K562 (cell line): Measurements from ENCODE around the gene UBN1. TPM values are rescaled to one million over a fixed set of nuclear protein-coding genes. Genes with fewer than 3 reads are reported as not detected.
A peak's percentile ranks its signal among the peaks of the same experiment; 100 is the strongest.

ENCODE experiments used
- CBFA2T3 ChIP-seq: fragments of 450-650 bp; IDR thresholded peaks from 2 replicates; pipeline ENCODE4 v1.6.1; 2017
- CC2D1A ChIP-seq: fragments of 450-650 bp; IDR thresholded peaks from 2 replicates; pipeline ENCODE4 v1.6.1; 2017; ENCODE audit warnings: mild to moderate bottlenecking
- CCNT2 ChIP-seq: IDR thresholded peaks from 2 replicates; pipeline ENCODE4 v1.6.1; 2011; ENCODE audit warnings: borderline replicate concordance, low read depth, mild to moderate bottlenecking, moderate library complexity, mixed read lengths, low read length; ENCODE audit not compliant: insufficient read length; ENCODE audit errors: extremely low read depth
- HDAC1 ChIP-seq, 2 experiments: fragments of 450-650 bp; IDR thresholded peaks; 2 replicates each; pipeline ENCODE4 v1.6.1; 2016 to 2017; ENCODE audit warnings: inconsistent platforms in 1 of 2, mild to moderate bottlenecking in 1 of 2, moderate library complexity in 1 of 2
- HDAC6 ChIP-seq: IDR thresholded peaks from 2 replicates; pipeline ENCODE4 v1.6.1; 2012; ENCODE audit warnings: low read depth, mild to moderate bottlenecking, control low read depth, inconsistent platforms, low read length, moderate library complexity
- HOXB6 ChIP-seq: fragments of 250-450 bp; sonication (Bioruptor Pico); IDR thresholded peaks from 2 replicates; pipeline ENCODE4 v1.5.1; 2022; ENCODE audit warnings: mild to moderate bottlenecking, borderline replicate concordance
- KLF13 ChIP-seq: fragments of 450-650 bp; IDR thresholded peaks from 2 replicates; pipeline ENCODE4 v1.6.1; 2016; ENCODE audit warnings: missing genetic modification characterization, low read depth, mild to moderate bottlenecking, missing compliant biosample characterization, moderate library complexity, borderline replicate concordance
- MCM3 ChIP-seq: fragments of 450-650 bp; IDR thresholded peaks from 2 replicates; pipeline ENCODE4 v1.6.1; 2016
- NRF1 ChIP-seq, 2 experiments: fragments of 450-650 bp; IDR thresholded peaks in 1 of 2; conservative IDR thresholded peaks in 1 of 2; 2 replicates each; pipeline ENCODE4 v1.6.1; 2014; ENCODE audit warnings: mild to moderate bottlenecking in 2 of 2
- PML ChIP-seq: IDR thresholded peaks from 2 replicates; pipeline ENCODE4 v1.6.1; 2012; ENCODE audit warnings: low read length, inconsistent platforms
- RBBP5 ChIP-seq: fragments of 200-600 bp; sonication (generic); IDR thresholded peaks from 2 replicates; pipeline ENCODE4 v1.6.1; 2012; ENCODE audit warnings: borderline replicate concordance, mild to moderate bottlenecking, low read length, control low read depth, inconsistent platforms; ENCODE audit not compliant: insufficient read depth, poor library complexity, severe bottlenecking
- TAF7 ChIP-seq: fragments of 450-650 bp; IDR thresholded peaks from 2 replicates; pipeline ENCODE4 v1.6.1; 2016; ENCODE audit warnings: missing genetic modification characterization, missing compliant biosample characterization
- ZEB2 ChIP-seq: fragments of 450-650 bp; IDR thresholded peaks from 2 replicates; pipeline ENCODE4 v1.6.1; 2016
- ZFP36 ChIP-seq: fragments of 150-350 bp; IDR thresholded peaks from 2 replicates; pipeline ENCODE4 v1.6.1; 2018; ENCODE audit warnings: low read length, low read depth; ENCODE audit not compliant: partially characterized antibody
- ZNF274 ChIP-seq: IDR thresholded peaks from 2 replicates; pipeline ENCODE4 v1.6.1; 2011; ENCODE audit warnings: low read depth, mild to moderate bottlenecking, low read length, moderate library complexity, borderline replicate concordance
- ZNF551 ChIP-seq: fragments of 250-450 bp; sonication (Bioruptor Pico); IDR thresholded peaks from 2 replicates; pipeline ENCODE4 v1.5.0; 2021; ENCODE audit warnings: mild to moderate bottlenecking, moderate library complexity
- polyA plus RNA-seq, 8 experiments: library from polyadenylated mRNA; depleted of rRNA in 4 of 8; stranded (reverse) in 5 of 8; unstranded in 3 of 8; fragments of >200 nt; fragmentation: Nextera tagmentation in 2 of 8; fragmentation: Illumina TruSeq in 1 of 8; extraction: Ambion mirVana in 2 of 8; extraction: Trizol in 1 of 8; gene quantifications; 2 replicates each; pipeline versions ENCODE4 v1.2.1 to v1.2.3, GENCODE V29; 2011 to 2014; ENCODE audit warnings: inconsistent platforms in 1 of 8, missing spikeins in 1 of 8
- total RNA-seq, 7 experiments: library from RNA; depleted of rRNA in 6 of 7; stranded (reverse); fragments of >200 nt in 6 of 7; fragmentation: Illumina TruSeq in 2 of 7; extraction: Trizol in 2 of 7; gene quantifications; 2 replicates each; pipeline versions ENCODE4 v1.2.1 to v1.2.3, GENCODE V29; 2011 to 2021; ENCODE audit warnings: low replicate concordance in 1 of 7
- TF ChIP-seq, protein P1 (sequence below): sonication (generic); formaldehyde crosslinking; IDR thresholded peaks from 2 replicates; pipeline ENCODE4 v1.8.0; 2022; ENCODE audit warnings: missing genetic modification reagents, mild to moderate bottlenecking, borderline replicate concordance
- TF ChIP-seq, protein P2 (sequence below), 2 experiments: fragments of 250-450 bp in 1 of 2; fragments of 450-650 bp in 1 of 2; sonication (Bioruptor Pico) in 1 of 2; IDR thresholded peaks; 2 replicates each; pipeline versions ENCODE4 v1.6.1 to v1.8.0; 2016 to 2021; ENCODE audit warnings: mild to moderate bottlenecking in 2 of 2, moderate library complexity in 2 of 2, missing compliant biosample characterization in 1 of 2, missing genetic modification characterization in 1 of 2
- TF ChIP-seq, protein P3 (sequence below): fragments of 250-450 bp; sonication (Bioruptor Pico); IDR thresholded peaks from 2 replicates; pipeline ENCODE4 v1.5.0; 2021
- TF ChIP-seq, protein P4 (sequence below): fragments of 450-650 bp; formaldehyde crosslinking; IDR thresholded peaks from 2 replicates; pipeline ENCODE4 v1.4.0; 2020; ENCODE audit warnings: mild to moderate bottlenecking, moderate library complexity
- TF ChIP-seq, protein P5 (sequence below), 2 experiments: fragments of 450-650 bp; IDR thresholded peaks; 2 replicates each; pipeline ENCODE4 v1.6.1; 2016
- TF ChIP-seq, protein P6 (sequence below): fragments of 450-650 bp; formaldehyde crosslinking; IDR thresholded peaks from 2 replicates; pipeline ENCODE4 v1.4.0; 2020; ENCODE audit warnings: mild to moderate bottlenecking, moderate library complexity

The UBN1 gene
- total and polyA plus RNA-seq, 9 of the 15 experiments (the other 6 are each of a cell fraction or from before 2014, with no cell fraction given) = 1.5 to 45.7 (median 20.6) TPM

DNA sequence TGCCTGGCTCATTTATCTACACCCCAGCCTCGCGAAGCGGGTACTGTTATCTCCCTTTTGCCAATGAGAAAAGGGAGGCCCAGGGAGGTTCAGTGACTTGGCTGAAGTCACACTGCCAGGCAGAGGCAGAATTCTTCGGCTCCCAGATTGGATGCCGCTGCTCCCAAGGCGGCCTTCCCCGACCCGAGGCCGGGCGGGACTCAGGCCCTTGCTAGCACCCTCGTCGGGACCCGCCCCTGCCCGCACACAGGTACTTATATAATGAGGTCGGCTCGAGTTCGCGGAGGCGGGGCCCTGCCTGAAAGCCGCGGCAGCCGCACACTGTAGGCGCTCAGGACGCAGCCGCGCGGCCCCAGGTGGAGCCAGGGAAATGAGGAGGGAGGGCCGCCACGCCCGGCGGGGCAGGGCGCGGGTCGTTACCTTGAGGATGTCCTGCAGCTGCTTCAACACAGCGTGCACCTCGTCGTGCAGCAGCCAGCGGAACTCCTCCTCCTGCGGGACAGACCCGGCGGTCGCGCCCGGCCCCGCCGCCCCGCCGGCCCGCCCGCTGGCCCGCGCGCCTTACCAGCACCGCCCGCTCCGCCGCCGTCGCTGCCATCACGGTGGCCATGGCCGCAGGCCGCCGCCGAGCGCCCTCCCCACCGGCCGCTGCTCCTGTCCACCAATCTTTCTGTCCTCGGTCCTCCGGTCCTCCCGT, 45.2 kb upstream of the UBN1 start, which contains the start of gene ROGDI (continued):
- TF ChIP-seq, protein P1, sequence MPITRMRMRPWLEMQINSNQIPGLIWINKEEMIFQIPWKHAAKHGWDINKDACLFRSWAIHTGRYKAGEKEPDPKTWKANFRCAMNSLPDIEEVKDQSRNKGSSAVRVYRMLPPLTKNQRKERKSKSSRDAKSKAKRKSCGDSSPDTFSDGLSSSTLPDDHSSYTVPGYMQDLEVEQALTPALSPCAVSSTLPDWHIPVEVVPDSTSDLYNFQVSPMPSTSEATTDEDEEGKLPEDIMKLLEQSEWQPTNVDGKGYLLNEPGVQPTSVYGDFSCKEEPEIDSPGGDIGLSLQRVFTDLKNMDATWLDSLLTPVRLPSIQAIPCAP (CRISPR knock-in tag) = no peak
- TF ChIP-seq HDAC6 = no peak
- TF ChIP-seq, protein P2, sequence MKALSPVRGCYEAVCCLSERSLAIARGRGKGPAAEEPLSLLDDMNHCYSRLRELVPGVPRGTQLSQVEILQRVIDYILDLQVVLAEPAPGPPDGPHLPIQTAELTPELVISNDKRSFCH (CRISPR knock-in tag; IDR thresholded peaks at IDR 0.05) = no peak
- TF ChIP-seq, protein P2 (tag; IDR thresholded peaks at IDR 0.05) = no peak
- TF ChIP-seq NRF1 (conservative IDR thresholded peaks at IDR 0.05 in 1 of 2, IDR thresholded peaks at IDR 0.05 in 1 of 2) = peak; percentile 79 to 82
- TF ChIP-seq, protein P3, sequence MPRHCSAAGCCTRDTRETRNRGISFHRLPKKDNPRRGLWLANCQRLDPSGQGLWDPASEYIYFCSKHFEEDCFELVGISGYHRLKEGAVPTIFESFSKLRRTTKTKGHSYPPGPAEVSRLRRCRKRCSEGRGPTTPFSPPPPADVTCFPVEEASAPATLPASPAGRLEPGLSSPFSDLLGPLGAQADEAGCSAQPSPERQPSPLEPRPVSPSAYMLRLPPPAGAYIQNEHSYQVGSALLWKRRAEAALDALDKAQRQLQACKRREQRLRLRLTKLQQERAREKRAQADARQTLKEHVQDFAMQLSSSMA (CRISPR knock-in tag) = no peak
- no peak for TF ChIP-seq MCM3
- peak; percentile 52 for TF ChIP-seq ZFP36
- no peak; the same call in 1 of the 2 replicates for TF ChIP-seq ZEB2
- TF ChIP-seq, protein P4, sequence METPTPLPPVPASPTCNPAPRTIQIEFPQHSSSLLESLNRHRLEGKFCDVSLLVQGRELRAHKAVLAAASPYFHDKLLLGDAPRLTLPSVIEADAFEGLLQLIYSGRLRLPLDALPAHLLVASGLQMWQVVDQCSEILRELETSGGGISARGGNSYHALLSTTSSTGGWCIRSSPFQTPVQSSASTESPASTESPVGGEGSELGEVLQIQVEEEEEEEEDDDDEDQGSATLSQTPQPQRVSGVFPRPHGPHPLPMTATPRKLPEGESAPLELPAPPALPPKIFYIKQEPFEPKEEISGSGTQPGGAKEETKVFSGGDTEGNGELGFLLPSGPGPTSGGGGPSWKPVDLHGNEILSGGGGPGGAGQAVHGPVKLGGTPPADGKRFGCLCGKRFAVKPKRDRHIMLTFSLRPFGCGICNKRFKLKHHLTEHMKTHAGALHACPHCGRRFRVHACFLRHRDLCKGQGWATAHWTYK (CRISPR knock-in tag) = no peak
- TF ChIP-seq TAF7 (tag) = no peak
- peak in 1 of 2 experiments; percentile 25; a peak in 1 of 4 replicates for TF ChIP-seq HDAC1 (IDR thresholded peaks at IDR 0.05)
- peak; percentile 82 for TF ChIP-seq RBBP5
- no peak for TF ChIP-seq ZNF551
- no peak for TF ChIP-seq HOXB6 (CRISPR knock-in tag)
- no peak for TF ChIP-seq CBFA2T3
- TF ChIP-seq, protein P5, sequence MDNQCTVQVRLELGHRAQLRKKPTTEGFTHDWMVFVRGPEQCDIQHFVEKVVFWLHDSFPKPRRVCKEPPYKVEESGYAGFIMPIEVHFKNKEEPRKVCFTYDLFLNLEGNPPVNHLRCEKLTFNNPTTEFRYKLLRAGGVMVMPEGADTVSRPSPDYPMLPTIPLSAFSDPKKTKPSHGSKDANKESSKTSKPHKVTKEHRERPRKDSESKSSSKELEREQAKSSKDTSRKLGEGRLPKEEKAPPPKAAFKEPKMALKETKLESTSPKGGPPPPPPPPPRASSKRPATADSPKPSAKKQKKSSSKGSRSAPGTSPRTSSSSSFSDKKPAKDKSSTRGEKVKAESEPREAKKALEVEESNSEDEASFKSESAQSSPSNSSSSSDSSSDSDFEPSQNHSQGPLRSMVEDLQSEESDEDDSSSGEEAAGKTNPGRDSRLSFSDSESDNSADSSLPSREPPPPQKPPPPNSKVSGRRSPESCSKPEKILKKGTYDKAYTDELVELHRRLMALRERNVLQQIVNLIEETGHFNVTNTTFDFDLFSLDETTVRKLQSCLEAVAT (IDR thresholded peaks at IDR 0.05) = no peak
- 0 out of 2 replicates have a peak, but pooled peaks have one; percentile 16 for TF ChIP-seq KLF13 (tag)
- no peak for TF ChIP-seq CC2D1A
- no peak for TF ChIP-seq ZNF274
- peak; percentile 73 for TF ChIP-seq CCNT2
- TF ChIP-seq, protein P6, sequence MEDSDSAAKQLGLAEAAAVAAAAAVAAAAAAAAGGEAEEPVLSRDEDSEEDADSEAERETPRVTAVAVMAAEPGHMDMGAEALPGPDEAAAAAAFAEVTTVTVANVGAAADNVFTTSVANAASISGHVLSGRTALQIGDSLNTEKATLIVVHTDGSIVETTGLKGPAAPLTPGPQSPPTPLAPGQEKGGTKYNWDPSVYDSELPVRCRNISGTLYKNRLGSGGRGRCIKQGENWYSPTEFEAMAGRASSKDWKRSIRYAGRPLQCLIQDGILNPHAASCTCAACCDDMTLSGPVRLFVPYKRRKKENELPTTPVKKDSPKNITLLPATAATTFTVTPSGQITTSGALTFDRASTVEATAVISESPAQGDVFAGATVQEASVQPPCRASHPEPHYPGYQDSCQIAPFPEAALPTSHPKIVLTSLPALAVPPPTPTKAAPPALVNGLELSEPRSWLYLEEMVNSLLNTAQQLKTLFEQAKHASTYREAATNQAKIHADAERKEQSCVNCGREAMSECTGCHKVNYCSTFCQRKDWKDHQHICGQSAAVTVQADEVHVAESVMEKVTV = no peak
- TF ChIP-seq PML = no peak
